ENCODE results near the gene ZFP36.

The ZFP36 gene

GRCh38 chr19:39426170-39426569 lies 19.5 kb downstream of the ZFP36 start:
- peaks cover 12% of the 10 kb centered on the region for H3F3A ChIP-seq (ENCODE audit: control insufficient read depth, insufficient read depth)
- peaks cover 5% of the 10 kb centered on the region for H3K36me3 ChIP-seq (ENCODE audit: control insufficient read depth, low read length)

GRCh38 chr19:39427707-39428106 lies 21.1 kb downstream of the ZFP36 start:
- Histone ChIP-seq H3F3A (ENCODE audit: control insufficient read depth, insufficient read depth) (peaks cover 28% of the 10 kb centered on the region), H4K20me1 (ENCODE audit: control insufficient read depth, insufficient read depth, low read depth, low read length) (no peaks in the 10 kb centered on the region), H3K79me2 (ENCODE audit: control insufficient read depth, low read length) (no peaks in the 10 kb centered on the region; the same call in 1 of the 2 replicates), H3K4me1 (ENCODE audit: control insufficient read depth, low read length) (peaks cover 15% of the 10 kb centered on the region), H3K9me2 (replicated peaks; ENCODE audit: control insufficient read depth, low read length) (no peaks in the 10 kb centered on the region), H3K27me3 (ENCODE audit: control insufficient read depth, low read length) (no peaks in the 10 kb centered on the region), H3K4me2 (ENCODE audit: low read length) (no peak overlapping the region), H3K27ac (ENCODE audit: low read depth, low read length) (no peak overlapping the region), H3K36me3 (ENCODE audit: control insufficient read depth, low read length) (peaks cover 16% of the 10 kb centered on the region), H3K4me3 (ENCODE audit: low read length) (no peak overlapping the region), H3K9me3 (ENCODE audit: control insufficient read depth, insufficient read depth, low read length) (no peaks in the 10 kb centered on the region)
- TF ChIP-seq EZH2phosphoT487 (IDR thresholded peaks at IDR 0.05; ENCODE audit: borderline replicate concordance, low read length) (no peak), CTCF (IDR thresholded peaks at IDR 0.05; ENCODE audit: low read depth, low read length, poor library complexity, severe bottlenecking) (no peak)

More at GRCh38 chr19:39426170-39426569, 19.5 kb downstream of the ZFP36 start:
- Histone ChIP-seq H3K4me1 (ENCODE audit: control insufficient read depth, low read length) (peaks cover 7% of the 10 kb centered on the region), H3K4me2 (ENCODE audit: low read length) (no peak overlapping the region), H3K79me2 (ENCODE audit: control insufficient read depth, low read length) (no peaks in the 10 kb centered on the region), H3K27me3 (ENCODE audit: control insufficient read depth, low read length) (no peaks in the 10 kb centered on the region), H3K4me3 (ENCODE audit: low read length) (no peak overlapping the region), H4K20me1 (ENCODE audit: control insufficient read depth, insufficient read depth, low read depth, low read length) (no peaks in the 10 kb centered on the region), H3K9me3 (ENCODE audit: control insufficient read depth, insufficient read depth, low read length) (no peaks in the 10 kb centered on the region), H3K27ac (ENCODE audit: low read depth, low read length) (no peak overlapping the region), H3K9me2 (replicated peaks; ENCODE audit: control insufficient read depth, low read length) (no peaks in the 10 kb centered on the region)
- TF ChIP-seq CTCF (IDR thresholded peaks at IDR 0.05; ENCODE audit: low read depth, low read length, poor library complexity, severe bottlenecking) (no peak), EZH2phosphoT487 (IDR thresholded peaks at IDR 0.05; ENCODE audit: borderline replicate concordance, low read length) (no peak)

GRCh38 chr19:39428283-39429112 lies 21.9 kb downstream of the ZFP36 start:
- no peaks in the 10 kb centered on the region for H3K27me3 ChIP-seq (ENCODE audit: control insufficient read depth, low read length)
- no peaks in the 10 kb centered on the region for H3K9me2 ChIP-seq (replicated peaks; ENCODE audit: control insufficient read depth, low read length)
- H3K4me2 ChIP-seq (ENCODE audit: low read length) = no peak overlapping the region
- TF ChIP-seq EZH2phosphoT487 (IDR thresholded peaks at IDR 0.05; ENCODE audit: borderline replicate concordance, low read length) = no peak
- no peak for TF ChIP-seq CTCF (IDR thresholded peaks at IDR 0.05; ENCODE audit: low read depth, low read length, poor library complexity, severe bottlenecking)
- no peaks in the 10 kb centered on the region for H3K9me3 ChIP-seq (ENCODE audit: control insufficient read depth, insufficient read depth, low read length)
- no peak overlapping the region for H3K4me3 ChIP-seq (ENCODE audit: low read length)
- H4K20me1 ChIP-seq (ENCODE audit: control insufficient read depth, insufficient read depth, low read depth, low read length) = peaks cover 2% of the 10 kb centered on the region; the same call in 1 of the 2 replicates
- peaks cover 36% of the 10 kb centered on the region for H3F3A ChIP-seq (ENCODE audit: control insufficient read depth, insufficient read depth)
- H3K27ac ChIP-seq (ENCODE audit: low read depth, low read length) = no peak overlapping the region
- peaks cover 7% of the 10 kb centered on the region for H3K79me2 ChIP-seq (ENCODE audit: control insufficient read depth, low read length)
- peaks cover 21% of the 10 kb centered on the region for H3K36me3 ChIP-seq (ENCODE audit: control insufficient read depth, low read length)
- H3K4me1 ChIP-seq (ENCODE audit: control insufficient read depth, low read length) = peaks cover 23% of the 10 kb centered on the region
